Cardiac fibroblast (primary cell): Measurements from ENCODE around the gene STK32B.

Source experiments
- DNase-seq, 2 donors: peaks; one replicate each; pipeline versions ENCODE4 v3.0.0 to v3.0.0-alpha.2; 2010; ENCODE audit warnings: low read depth in 2 of 2
- H3K4me3 ChIP-seq, 2 donors: replicated peaks in 1 of 2; 1 replicate in 1 of 2; 2 replicates in 1 of 2; pipeline ENCODE4 v1.5.1; 2011; ENCODE audit warnings: low read depth in 2 of 2, low read length in 2 of 2, mild to moderate bottlenecking in 2 of 2, moderate library complexity in 1 of 2
- CTCF ChIP-seq: IDR thresholded peaks from one replicate; pipeline ENCODE4 v1.5.1; 2011; ENCODE audit warnings: low read depth, mild to moderate bottlenecking, low read length, inconsistent platforms

STK32B gene

GRCh38 chr4:5184606-5185005 lies 133.3 kb downstream of the STK32B start:
- DNase-seq: no peak
- no peak overlapping the region for H3K4me3 ChIP-seq
- no peak for TF ChIP-seq CTCF

- H3K4me3 ChIP-seq: no peak overlapping the region
- TF ChIP-seq CTCF: no peak
- no peak for DNase-seq
Observed at GRCh38 chr4:5185551-5185950, 134.3 kb downstream of the STK32B start.

GRCh38 chr4:5186271-5187064 lies 135.2 kb downstream of the STK32B start:
- no peak for TF ChIP-seq CTCF
- DNase-seq: no peak
- no peak overlapping the region for H3K4me3 ChIP-seq

- no peak overlapping the region for H3K4me3 ChIP-seq
- DNase-seq: no peak
- TF ChIP-seq CTCF: no peak
Observed at GRCh38 chr4:5188130-5188529, 136.8 kb downstream of the STK32B start.

GRCh38 chr4:5191831-5192230 lies 140.6 kb downstream of the STK32B start:
- H3K4me3 ChIP-seq: no peak overlapping the region
- no peak for TF ChIP-seq CTCF
- DNase-seq: no peak

GRCh38 chr4:5192271-5192670 lies 141.0 kb downstream of the STK32B start:
- DNase-seq: no peak
- no peak overlapping the region for H3K4me3 ChIP-seq
- no peak for TF ChIP-seq CTCF

- no peak for DNase-seq
- H3K4me3 ChIP-seq: no peak overlapping the region
- no peak for TF ChIP-seq CTCF
Observed at GRCh38 chr4:5192678-5193077, 141.4 kb downstream of the STK32B start.
